Kidney epithelial cell (primary cell): ENCODE data around the gene RUNX2. TPM values are rescaled to one million over a fixed set of nuclear protein-coding genes. Genes with fewer than 3 reads are reported as not detected.

Experiments
- DNase-seq: peaks from one replicate; pipeline ENCODE4 v3.0.0-alpha.2; 2010; ENCODE audit warnings: low read depth
- H3K27me3 ChIP-seq: 2 replicates; pipeline ENCODE4 v1.6.0; 2011; ENCODE audit warnings: low read length; ENCODE audit not compliant: control insufficient read depth, insufficient read depth
- H3K36me3 ChIP-seq: 2 replicates; pipeline ENCODE4 v1.5.1; 2011; ENCODE audit warnings: low read length; ENCODE audit not compliant: control insufficient read depth, insufficient read depth
- H3K4me3 ChIP-seq: 2 replicates; pipeline ENCODE4 v1.5.1; 2011; ENCODE audit warnings: low read depth, mild to moderate bottlenecking, control low read depth, low read length
- CTCF ChIP-seq: IDR thresholded peaks from 2 replicates; pipeline ENCODE4 v1.5.1; 2011; ENCODE audit warnings: mild to moderate bottlenecking, moderate library complexity, low read length, control low read depth, inconsistent platforms; ENCODE audit not compliant: insufficient read depth, poor library complexity, severe bottlenecking
- total RNA-seq: library from RNA; depleted of rRNA; stranded (reverse); fragments of >200 nt; gene quantifications from 2 replicates; pipeline ENCODE4 v1.2.3, GENCODE V29; 2015

RUNX2 gene
- total RNA-seq, 1 donor from 2014 or later, result 9.2 TPM

DNA sequence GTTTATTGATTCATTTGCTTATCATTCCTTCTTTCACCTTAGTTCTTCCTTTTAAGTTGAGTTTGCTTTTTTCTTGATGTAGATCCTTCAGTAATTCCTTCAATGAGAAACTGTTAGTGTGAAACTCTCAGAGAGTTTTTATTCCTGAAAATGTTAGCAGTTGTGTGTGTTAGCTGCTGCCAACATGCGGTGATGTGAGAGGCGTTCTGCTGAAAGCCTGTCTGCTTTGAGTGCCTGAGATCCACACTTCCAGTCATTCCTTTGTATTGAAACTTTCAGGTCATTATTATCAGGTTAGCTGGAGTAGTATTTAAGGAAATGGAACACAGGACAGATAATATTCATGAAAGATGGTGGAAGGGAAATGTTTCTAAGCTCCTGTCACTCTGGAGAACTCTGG, 119.6 kb downstream of the RUNX2 start:
- DNase-seq, result no peak
- Histone ChIP-seq H3K27me3 (no peaks in the 10 kb centered on the region), H3K36me3 (peaks cover 4% of the 10 kb centered on the region), H3K4me3 (no peak overlapping the region)
- no peak for TF ChIP-seq CTCF

GRCh38 chr6:45448417-45449389, 120.6 kb downstream of the RUNX2 start:
- H3K4me3 ChIP-seq, result no peak overlapping the region
- H3K36me3 ChIP-seq, result peaks cover 4% of the 10 kb centered on the region
- TF ChIP-seq CTCF, result no peak
- no peaks in the 10 kb centered on the region for H3K27me3 ChIP-seq
- no peak for DNase-seq

DNA sequence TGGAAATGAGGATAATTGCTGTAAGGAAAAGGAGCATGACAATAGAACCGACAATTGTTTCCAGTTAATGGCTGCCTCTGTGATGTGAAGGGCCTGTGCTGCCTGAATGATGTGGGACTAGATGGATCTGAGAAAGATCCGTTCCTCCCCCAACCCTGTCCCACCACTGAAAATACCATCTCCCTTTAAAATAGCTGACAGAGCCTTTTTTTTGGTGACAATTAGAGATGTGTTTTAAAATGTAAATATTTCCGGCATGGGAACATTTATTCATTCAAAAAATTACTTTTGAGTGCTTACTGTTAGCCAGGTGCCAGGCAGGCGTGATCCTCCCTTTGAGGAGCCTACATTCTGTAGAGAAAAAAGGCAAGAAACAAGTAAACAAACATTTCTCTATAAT, 122.0 kb downstream of the RUNX2 start:
- Histone ChIP-seq H3K4me3 (no peak overlapping the region), H3K27me3 (no peaks in the 10 kb centered on the region), H3K36me3 (peaks cover 4% of the 10 kb centered on the region)
- DNase-seq, result no peak
- TF ChIP-seq CTCF, result no peak

- no peak for DNase-seq
- Histone ChIP-seq H3K36me3 (peaks cover 4% of the 10 kb centered on the region), H3K27me3 (no peaks in the 10 kb centered on the region), H3K4me3 (no peak overlapping the region)
- TF ChIP-seq CTCF, result no peak
Observed at GRCh38 chr6:45450831-45451230, 122.7 kb downstream of the RUNX2 start.

DNA sequence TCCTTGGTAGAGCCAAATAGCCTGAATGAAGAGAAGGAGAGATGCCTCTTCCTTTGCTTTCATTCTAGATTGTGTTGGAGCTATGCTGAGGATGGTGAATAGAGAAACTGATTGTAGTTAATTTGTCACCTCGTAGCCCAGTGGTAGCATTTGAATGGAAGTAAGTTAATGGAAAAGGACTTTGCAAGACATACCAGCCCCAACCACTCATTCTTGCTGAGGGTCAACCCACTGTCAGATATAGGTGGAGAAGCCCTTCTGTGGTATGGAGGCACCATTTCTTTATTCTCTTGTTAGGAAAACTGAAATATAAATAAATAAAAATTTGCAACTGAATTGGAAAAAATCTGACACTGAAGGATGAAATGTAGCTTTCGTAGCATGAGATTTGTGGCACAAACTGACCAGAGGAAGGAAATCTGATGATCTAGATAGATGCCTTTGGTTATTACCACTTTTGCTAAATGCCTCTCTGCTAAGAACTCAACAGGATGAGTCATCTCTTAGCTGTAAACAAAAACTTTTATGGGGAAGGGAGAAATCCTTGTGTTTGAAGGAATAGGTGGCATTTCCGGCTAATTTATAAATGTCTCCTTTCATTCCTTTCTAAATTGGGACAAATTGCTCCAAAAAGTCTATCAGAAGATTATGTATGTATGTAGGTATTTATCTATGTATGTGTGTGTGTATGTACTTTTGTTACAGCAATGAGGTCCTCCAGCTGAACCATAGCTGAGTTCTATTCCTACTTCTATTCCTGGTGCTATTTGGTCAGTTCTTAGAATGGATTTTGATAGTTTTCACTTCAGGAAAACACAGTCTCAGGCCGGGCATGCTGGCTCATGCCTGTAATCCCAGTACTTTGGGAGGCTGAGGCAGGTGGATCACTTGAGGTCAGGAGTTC, 126.1 kb downstream of the RUNX2 start:
- no peak for DNase-seq
- TF ChIP-seq CTCF, result no peak
- no peaks in the 10 kb centered on the region for H3K27me3 ChIP-seq
- H3K4me3 ChIP-seq, result no peak overlapping the region
- no peaks in the 10 kb centered on the region for H3K36me3 ChIP-seq
